Loucy (cell line): Measurements from ENCODE around the gene PLSCR4.

Experiments used
- H2AFZ ChIP-seq: fragments of 200-600 bp; sonication (generic); 2 replicates; pipeline ENCODE4 v1.6.0; 2016; ENCODE audit warnings: antibody characterized with exemption, mild to moderate bottlenecking, low read length, moderate library complexity
- H3F3A ChIP-seq: fragments of 200-600 bp; 2 replicates; pipeline ENCODE4 v1.6.0; 2016; ENCODE audit warnings: antibody characterized with exemption, low read depth, mild to moderate bottlenecking
- H3K27me3 ChIP-seq: fragments of 200-600 bp; sonication (generic); 2 replicates; pipeline ENCODE4 v1.6.1; 2014; ENCODE audit warnings: low read length, mild to moderate bottlenecking; ENCODE audit not compliant: insufficient read depth, poor library complexity, severe bottlenecking
- H3K36me3 ChIP-seq: fragments of 200-600 bp; sonication (generic); 2 replicates; pipeline ENCODE4 v1.6.1; 2016; ENCODE audit warnings: low read length; ENCODE audit not compliant: insufficient read depth
- H3K4me1 ChIP-seq: fragments of 200-600 bp; sonication (generic); 2 replicates; pipeline ENCODE4 v1.5.1; 2014; ENCODE audit warnings: low read length, mild to moderate bottlenecking; ENCODE audit not compliant: insufficient read depth, poor library complexity, severe bottlenecking
- H3K4me2 ChIP-seq: fragments of 200-600 bp; sonication (generic); 2 replicates; pipeline ENCODE4 v1.6.0; 2014; ENCODE audit warnings: antibody characterized with exemption, low read length, low read depth, mild to moderate bottlenecking; ENCODE audit not compliant: poor library complexity, severe bottlenecking
- H3K4me3 ChIP-seq: fragments of 200-600 bp; sonication (generic); 2 replicates; pipeline ENCODE4 v1.5.1; 2014; ENCODE audit warnings: low read length, mild to moderate bottlenecking, mixed read lengths; ENCODE audit not compliant: poor library complexity, severe bottlenecking
- H3K79me2 ChIP-seq: fragments of 200-600 bp; sonication (generic); 2 replicates; pipeline ENCODE4 v1.6.1; 2014; ENCODE audit warnings: low read length; ENCODE audit not compliant: insufficient read depth
- H3K9ac ChIP-seq: fragments of 200-600 bp; sonication (generic); 2 replicates; pipeline ENCODE4 v1.6.0; 2014; ENCODE audit warnings: mild to moderate bottlenecking, low read depth, low read length, moderate library complexity; ENCODE audit not compliant: poor library complexity, severe bottlenecking
- H3K9me2 ChIP-seq: fragments of 200-600 bp; sonication (generic); replicated peaks from 2 replicates; pipeline ENCODE4 v1.6.1; 2016; ENCODE audit warnings: low read depth, low read length, mixed read lengths
- H3K9me3 ChIP-seq: fragments of 200-600 bp; sonication (generic); 2 replicates; pipeline ENCODE4 v1.6.1; 2014; ENCODE audit warnings: mild to moderate bottlenecking, antibody characterized with exemption, low read length, low read depth; ENCODE audit not compliant: insufficient read depth
- H4K20me1 ChIP-seq: fragments of 200-600 bp; sonication (generic); 2 replicates; pipeline ENCODE4 v1.6.0; 2014; ENCODE audit warnings: antibody characterized with exemption, low read length, mild to moderate bottlenecking; ENCODE audit not compliant: insufficient read depth, poor library complexity, severe bottlenecking
- EZH2phosphoT487 ChIP-seq: fragments of 200-600 bp; IDR thresholded peaks from 2 replicates; pipeline ENCODE4 v1.6.1; 2018; ENCODE audit warnings: antibody characterized with exemption, mild to moderate bottlenecking, moderate library complexity, borderline replicate concordance
- TF ChIP-seq, protein P1 (sequence below): fragments of 200-600 bp; sonication (generic); conservative IDR thresholded peaks from 2 replicates; pipeline ENCODE4 v1.5.1; 2014; ENCODE audit warnings: mild to moderate bottlenecking, antibody characterized with exemption, low read length

PLSCR4 gene

DNA sequence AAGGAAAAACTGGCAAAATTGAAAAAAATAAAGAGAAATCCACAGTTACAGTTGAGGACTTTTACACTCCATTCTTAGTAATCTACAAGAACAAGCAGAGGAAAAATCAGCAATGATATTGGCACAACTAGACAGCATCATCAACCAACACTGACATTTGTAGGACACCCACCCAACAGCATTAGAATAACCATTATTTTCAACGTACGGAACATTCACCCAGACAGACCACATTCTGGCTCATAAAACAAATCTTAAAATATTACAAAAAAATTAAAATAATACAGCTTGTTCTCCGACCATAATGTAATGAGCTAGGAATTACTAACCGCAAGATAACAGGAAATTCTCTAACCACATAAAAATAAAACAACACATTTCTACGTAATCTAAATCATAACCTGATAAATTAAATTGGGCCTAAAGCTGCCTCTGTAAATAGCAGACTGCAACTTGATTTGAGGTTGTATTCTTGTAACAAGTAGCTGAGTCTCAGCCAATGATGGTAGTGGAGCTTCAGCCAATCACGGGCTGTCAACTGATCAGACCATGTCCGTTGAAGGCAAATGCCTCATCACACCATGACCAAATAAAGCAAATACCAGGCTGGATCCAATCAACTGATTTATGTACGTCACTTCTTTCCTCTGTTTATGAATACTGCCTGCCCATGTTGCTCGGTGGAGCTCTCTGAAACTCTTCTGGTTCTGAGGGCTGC is 9.2 kb downstream of the PLSCR4 start:
- Histone ChIP-seq H3K27me3 (no peaks in the 10 kb centered on the region), H3K79me2 (no peaks in the 10 kb centered on the region), H3F3A (no peaks in the 10 kb centered on the region), H4K20me1 (no peaks in the 10 kb centered on the region), H3K9ac (no peak overlapping the region), H2AFZ (no peak overlapping the region), H3K36me3 (no peaks in the 10 kb centered on the region), H3K4me1 (no peaks in the 10 kb centered on the region), H3K9me3 (no peaks in the 10 kb centered on the region), H3K4me2 (no peak overlapping the region), H3K4me3 (no peak overlapping the region), H3K9me2 (no peaks in the 10 kb centered on the region)
- TF ChIP-seq, protein P1, sequence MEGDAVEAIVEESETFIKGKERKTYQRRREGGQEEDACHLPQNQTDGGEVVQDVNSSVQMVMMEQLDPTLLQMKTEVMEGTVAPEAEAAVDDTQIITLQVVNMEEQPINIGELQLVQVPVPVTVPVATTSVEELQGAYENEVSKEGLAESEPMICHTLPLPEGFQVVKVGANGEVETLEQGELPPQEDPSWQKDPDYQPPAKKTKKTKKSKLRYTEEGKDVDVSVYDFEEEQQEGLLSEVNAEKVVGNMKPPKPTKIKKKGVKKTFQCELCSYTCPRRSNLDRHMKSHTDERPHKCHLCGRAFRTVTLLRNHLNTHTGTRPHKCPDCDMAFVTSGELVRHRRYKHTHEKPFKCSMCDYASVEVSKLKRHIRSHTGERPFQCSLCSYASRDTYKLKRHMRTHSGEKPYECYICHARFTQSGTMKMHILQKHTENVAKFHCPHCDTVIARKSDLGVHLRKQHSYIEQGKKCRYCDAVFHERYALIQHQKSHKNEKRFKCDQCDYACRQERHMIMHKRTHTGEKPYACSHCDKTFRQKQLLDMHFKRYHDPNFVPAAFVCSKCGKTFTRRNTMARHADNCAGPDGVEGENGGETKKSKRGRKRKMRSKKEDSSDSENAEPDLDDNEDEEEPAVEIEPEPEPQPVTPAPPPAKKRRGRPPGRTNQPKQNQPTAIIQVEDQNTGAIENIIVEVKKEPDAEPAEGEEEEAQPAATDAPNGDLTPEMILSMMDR = no peak
- TF ChIP-seq EZH2phosphoT487 = no peak

DNA sequence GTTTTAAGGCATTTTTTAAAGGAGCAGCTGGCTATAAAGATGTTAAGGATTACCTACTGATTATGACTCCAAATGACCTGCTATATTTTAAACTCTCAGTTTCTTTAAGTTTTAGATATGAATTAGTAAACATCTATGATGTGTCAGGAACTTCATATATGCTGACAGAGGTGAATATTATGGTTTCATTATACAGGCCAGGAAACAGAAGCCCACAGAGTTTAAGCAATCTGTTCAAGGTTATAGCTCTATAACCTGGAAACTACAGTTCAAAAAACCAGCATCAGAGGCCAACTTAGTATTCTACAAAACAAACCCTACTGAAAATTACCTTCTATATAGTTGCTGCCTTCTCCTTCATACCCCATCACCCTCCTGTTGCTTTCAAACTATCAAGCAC is 17.4 kb downstream of the PLSCR4 start:
- Histone ChIP-seq H3K36me3 (no peaks in the 10 kb centered on the region), H3K9ac (no peak overlapping the region), H2AFZ (no peak overlapping the region), H3K9me2 (no peaks in the 10 kb centered on the region), H3K27me3 (no peaks in the 10 kb centered on the region), H3K4me1 (no peaks in the 10 kb centered on the region), H3K79me2 (no peaks in the 10 kb centered on the region), H3F3A (no peaks in the 10 kb centered on the region), H3K4me2 (no peak overlapping the region), H3K9me3 (no peaks in the 10 kb centered on the region; the same call in 1 of the 2 replicates), H3K4me3 (no peak overlapping the region), H4K20me1 (no peaks in the 10 kb centered on the region)
- TF ChIP-seq EZH2phosphoT487 = no peak
- TF ChIP-seq, protein P1 = no peak

DNA sequence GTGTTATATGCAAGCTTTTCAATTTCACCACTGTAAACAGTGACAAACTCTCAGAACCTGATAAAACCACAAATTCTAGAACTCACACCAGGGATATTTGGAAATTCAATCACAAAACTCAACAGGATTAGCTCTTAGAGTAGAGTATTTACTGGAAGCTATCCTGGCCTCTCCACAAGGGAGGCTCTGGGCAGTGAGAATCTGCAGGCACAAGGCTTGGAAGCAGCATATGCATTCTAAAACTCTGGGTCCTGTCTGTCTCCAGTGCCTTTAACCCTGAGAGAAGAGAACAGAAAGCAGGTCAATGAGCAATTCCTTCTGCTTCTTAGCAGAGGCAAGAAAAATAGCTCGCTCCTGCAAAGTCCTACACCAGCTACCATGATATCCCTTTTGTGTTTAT is 23.4 kb downstream of the PLSCR4 start:
- H2AFZ ChIP-seq = no peak overlapping the region
- H3K9me3 ChIP-seq = no peaks in the 10 kb centered on the region
- H4K20me1 ChIP-seq = no peaks in the 10 kb centered on the region
- TF ChIP-seq, protein P1 = no peak
- no peak for TF ChIP-seq EZH2phosphoT487
- no peaks in the 10 kb centered on the region for H3K36me3 ChIP-seq
- no peaks in the 10 kb centered on the region for H3K9me2 ChIP-seq
- H3K4me3 ChIP-seq = no peak overlapping the region
- H3K9ac ChIP-seq = no peak overlapping the region
- no peaks in the 10 kb centered on the region for H3K27me3 ChIP-seq
- H3K4me1 ChIP-seq = no peaks in the 10 kb centered on the region
- no peaks in the 10 kb centered on the region for H3F3A ChIP-seq
- no peaks in the 10 kb centered on the region for H3K79me2 ChIP-seq
- no peak overlapping the region for H3K4me2 ChIP-seq
